OCI-LY1 (cell line): ENCODE measurements around the gene PYY.
"Not testable (repeated sequence)": the region's sequence is repeated elsewhere in the genome, so short reads cannot be mapped to it uniquely, and the experiment has no call there.

ENCODE experiments used
- H2AFZ ChIP-seq: fragments of 200-600 bp; sonication (generic), shearing (Covaris generic); 2 replicates; pipeline ENCODE4 v1.6.0; 2014; ENCODE audit warnings: antibody characterized with exemption, mild to moderate bottlenecking, low read length
- H3F3A ChIP-seq: fragments of 200-600 bp; sonication (generic), shearing (Covaris generic); 2 replicates; pipeline ENCODE4 v1.6.0; 2014; ENCODE audit warnings: mild to moderate bottlenecking, antibody characterized with exemption, low read length, moderate library complexity; ENCODE audit not compliant: insufficient read depth
- H3K27ac ChIP-seq: fragments of 200-600 bp; sonication (generic); 2 replicates; pipeline ENCODE4 v1.5.1; 2014; ENCODE audit warnings: low read length, mixed run types, mild to moderate bottlenecking, low read depth; ENCODE audit not compliant: poor library complexity, severe bottlenecking
- H3K27me3 ChIP-seq: fragments of 200-600 bp; sonication (generic); 2 replicates; pipeline ENCODE4 v1.6.0; 2014; ENCODE audit warnings: antibody characterized with exemption, mild to moderate bottlenecking, low read length, moderate library complexity; ENCODE audit not compliant: insufficient read depth
- H3K36me3 ChIP-seq: fragments of 200-600 bp; sonication (generic); 2 replicates; pipeline ENCODE4 v1.6.1; 2014; ENCODE audit warnings: mild to moderate bottlenecking, antibody characterized with exemption, low read length, moderate library complexity, mixed read lengths; ENCODE audit not compliant: insufficient read depth
- H3K4me1 ChIP-seq: fragments of 200-600 bp; sonication (generic); 2 replicates; pipeline ENCODE4 v1.5.1; 2014; ENCODE audit warnings: mild to moderate bottlenecking, low read length, moderate library complexity; ENCODE audit not compliant: insufficient read depth, severe bottlenecking
- H3K4me2 ChIP-seq: fragments of 200-600 bp; sonication (generic), shearing (Covaris generic); 2 replicates; pipeline ENCODE4 v1.6.1; 2014; ENCODE audit warnings: low read length
- H3K4me3 ChIP-seq: fragments of 200-600 bp; sonication (generic); 2 replicates; pipeline ENCODE4 v1.5.1; 2014; ENCODE audit warnings: low read length, low read depth, mild to moderate bottlenecking, mixed read lengths; ENCODE audit not compliant: poor library complexity, severe bottlenecking
- H3K79me2 ChIP-seq: fragments of 200-600 bp; shearing (Covaris generic); 2 replicates; pipeline ENCODE4 v1.6.1; 2016; ENCODE audit warnings: mixed run types, low read length, mixed read lengths; ENCODE audit not compliant: insufficient read depth
- H3K9ac ChIP-seq: fragments of 200-600 bp; sonication (generic), shearing (Covaris generic); 2 replicates; pipeline ENCODE4 v1.6.1; 2014; ENCODE audit warnings: mild to moderate bottlenecking, low read length, mixed read lengths
- H3K9me2 ChIP-seq: fragments of 200-600 bp; sonication (generic), shearing (Covaris generic); 2 replicates; pipeline ENCODE4 v1.6.1; 2014; ENCODE audit warnings: low read depth, mild to moderate bottlenecking, low read length, mixed read lengths
- H3K9me3 ChIP-seq: fragments of 200-600 bp; shearing (Covaris generic); 2 replicates; pipeline ENCODE4 v1.6.1; 2014; ENCODE audit warnings: low read length, mixed read lengths
- H4K20me1 ChIP-seq: fragments of 200-600 bp; sonication (generic), shearing (Covaris generic); 2 replicates; pipeline ENCODE4 v1.6.0; 2016; ENCODE audit warnings: mild to moderate bottlenecking, low read length; ENCODE audit not compliant: insufficient read depth
- EZH2 ChIP-seq: fragments of 200-600 bp; sonication (generic), shearing (Covaris generic); IDR thresholded peaks from 2 replicates; pipeline ENCODE4 v1.8.0; 2017; ENCODE audit warnings: borderline replicate concordance, mixed run types, mild to moderate bottlenecking, antibody characterized with exemption, low read length, moderate library complexity, mixed read lengths
- TF ChIP-seq, protein P1 (sequence below): fragments of 200-600 bp; sonication (generic), shearing (Covaris generic); IDR thresholded peaks from 2 replicates; pipeline ENCODE4 v1.5.1; 2017; ENCODE audit warnings: mild to moderate bottlenecking, antibody characterized with exemption, low read length, moderate library complexity, mixed read lengths

Gene PYY

DNA sequence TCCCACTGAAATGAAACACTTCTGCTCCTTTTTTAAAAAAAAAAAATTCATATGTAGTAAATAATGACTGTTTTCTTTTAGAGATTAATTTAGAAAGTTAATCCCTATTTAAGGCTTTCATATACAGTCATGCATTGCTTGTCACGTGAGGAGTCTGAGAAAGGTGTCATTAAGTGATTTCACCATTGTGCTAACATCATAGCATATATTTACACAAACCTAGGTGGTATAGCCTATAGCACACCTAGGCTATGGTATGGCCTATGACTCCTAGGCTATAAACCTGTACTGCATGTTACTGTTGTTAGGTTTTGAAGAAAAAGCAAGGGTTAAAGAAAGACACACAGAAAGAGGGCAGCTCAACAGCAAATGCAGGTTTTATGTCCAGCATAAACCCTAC, 25.1 kb downstream of the PYY start:
- no peaks in the 10 kb centered on the region for H4K20me1 ChIP-seq
- no peak overlapping the region for H3K9ac ChIP-seq
- no peaks in the 10 kb centered on the region for H3K79me2 ChIP-seq
- no peaks in the 10 kb centered on the region for H3K9me2 ChIP-seq
- no peak overlapping the region for H3K27ac ChIP-seq
- no peak overlapping the region for H2AFZ ChIP-seq
- H3K27me3 ChIP-seq = 0 out of 2 replicates have a peak, but pooled peaks cover 4% of the 10 kb centered on the region
- H3K4me1 ChIP-seq = no peaks in the 10 kb centered on the region
- no peaks in the 10 kb centered on the region for H3F3A ChIP-seq
- no peak overlapping the region for H3K4me3 ChIP-seq
- no peaks in the 10 kb centered on the region for H3K36me3 ChIP-seq
- H3K9me3 ChIP-seq = no peaks in the 10 kb centered on the region
- H3K4me2 ChIP-seq = no peak overlapping the region
- no peak for TF ChIP-seq EZH2
- TF ChIP-seq, protein P1, sequence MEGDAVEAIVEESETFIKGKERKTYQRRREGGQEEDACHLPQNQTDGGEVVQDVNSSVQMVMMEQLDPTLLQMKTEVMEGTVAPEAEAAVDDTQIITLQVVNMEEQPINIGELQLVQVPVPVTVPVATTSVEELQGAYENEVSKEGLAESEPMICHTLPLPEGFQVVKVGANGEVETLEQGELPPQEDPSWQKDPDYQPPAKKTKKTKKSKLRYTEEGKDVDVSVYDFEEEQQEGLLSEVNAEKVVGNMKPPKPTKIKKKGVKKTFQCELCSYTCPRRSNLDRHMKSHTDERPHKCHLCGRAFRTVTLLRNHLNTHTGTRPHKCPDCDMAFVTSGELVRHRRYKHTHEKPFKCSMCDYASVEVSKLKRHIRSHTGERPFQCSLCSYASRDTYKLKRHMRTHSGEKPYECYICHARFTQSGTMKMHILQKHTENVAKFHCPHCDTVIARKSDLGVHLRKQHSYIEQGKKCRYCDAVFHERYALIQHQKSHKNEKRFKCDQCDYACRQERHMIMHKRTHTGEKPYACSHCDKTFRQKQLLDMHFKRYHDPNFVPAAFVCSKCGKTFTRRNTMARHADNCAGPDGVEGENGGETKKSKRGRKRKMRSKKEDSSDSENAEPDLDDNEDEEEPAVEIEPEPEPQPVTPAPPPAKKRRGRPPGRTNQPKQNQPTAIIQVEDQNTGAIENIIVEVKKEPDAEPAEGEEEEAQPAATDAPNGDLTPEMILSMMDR = no peak

DNA sequence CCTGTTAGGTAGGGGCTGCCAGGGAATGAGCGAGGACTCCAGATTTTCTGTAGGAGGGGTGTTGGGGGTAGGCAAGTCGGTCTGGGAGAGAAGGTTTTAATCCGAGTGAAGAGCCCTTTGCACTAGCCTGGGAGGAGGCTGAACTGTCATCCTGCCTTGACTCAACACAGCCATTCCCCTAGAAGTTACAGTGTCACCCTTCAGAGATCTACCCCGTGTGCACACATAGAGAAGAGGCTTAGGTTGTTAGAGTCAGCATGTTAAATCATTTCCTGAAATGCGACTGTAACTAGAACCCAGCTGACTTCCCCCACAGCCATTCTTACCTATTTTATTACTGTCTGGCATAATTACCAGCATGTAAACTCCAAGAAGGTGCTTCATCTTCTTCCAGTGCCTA, 25.8 kb downstream of the PYY start:
- not testable (repeated sequence) for H3K9ac ChIP-seq, H3K4me1 ChIP-seq, H3K4me3 ChIP-seq, H3F3A ChIP-seq, H4K20me1 ChIP-seq, H2AFZ ChIP-seq, H3K9me3 ChIP-seq, H3K4me2 ChIP-seq, H3K79me2 ChIP-seq, H3K27ac ChIP-seq, H3K9me2 ChIP-seq, H3K27me3 ChIP-seq, H3K36me3 ChIP-seq

DNA sequence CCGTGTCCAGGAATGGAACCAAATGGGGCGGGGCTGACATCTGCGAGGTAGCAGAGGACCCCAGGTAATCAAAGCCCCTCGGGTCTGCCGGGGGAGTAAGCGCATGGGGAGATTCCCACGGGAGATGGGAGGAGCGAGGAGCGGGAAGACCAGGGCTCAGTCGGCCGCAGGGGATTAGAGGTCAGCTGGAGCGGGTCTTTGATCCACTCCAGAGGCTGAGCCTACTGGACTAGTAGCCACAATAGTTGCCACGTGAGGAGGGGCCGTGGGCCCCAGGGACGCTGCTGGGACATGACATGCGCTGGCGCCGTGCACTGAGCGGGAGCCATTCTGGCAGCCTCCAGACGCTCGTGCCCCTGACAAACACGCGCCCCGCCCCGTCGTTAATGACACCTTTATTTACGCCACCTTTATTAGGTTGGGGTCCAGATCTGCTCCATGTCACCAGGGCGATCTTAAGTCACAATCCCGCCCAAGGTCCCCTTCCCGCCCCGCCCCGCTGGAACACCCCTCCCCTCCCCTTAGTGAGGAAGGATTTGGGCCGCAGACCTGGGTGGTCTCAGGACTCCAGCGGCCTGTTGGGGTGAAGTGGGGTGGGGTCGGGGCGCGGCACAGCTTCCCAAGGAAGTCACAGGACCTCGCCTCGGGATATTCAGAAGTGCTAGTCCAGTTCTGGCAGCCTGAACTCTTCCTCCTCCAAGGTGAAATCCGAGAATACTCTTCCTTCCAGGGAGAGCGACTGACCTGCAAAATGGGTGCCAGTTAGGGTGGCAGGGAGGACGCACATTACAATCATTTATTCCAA, 26.5 kb downstream of the PYY start:
- Histone ChIP-seq H3K4me3 (no peak overlapping the region), H3K9me2 (no peaks in the 10 kb centered on the region), H3K4me1 (no peaks in the 10 kb centered on the region), H3K9me3 (no peaks in the 10 kb centered on the region), H3K36me3 (no peaks in the 10 kb centered on the region), H3K27ac (no peak overlapping the region), H4K20me1 (no peaks in the 10 kb centered on the region), H2AFZ (no peak overlapping the region), H3F3A (no peaks in the 10 kb centered on the region), H3K4me2 (no peak overlapping the region), H3K27me3 (0 out of 2 replicates have a peak, but pooled peaks cover 4% of the 10 kb centered on the region), H3K9ac (no peak overlapping the region), H3K79me2 (no peaks in the 10 kb centered on the region)
- TF ChIP-seq, protein P1 = no peak
- TF ChIP-seq EZH2 = no peak

DNA sequence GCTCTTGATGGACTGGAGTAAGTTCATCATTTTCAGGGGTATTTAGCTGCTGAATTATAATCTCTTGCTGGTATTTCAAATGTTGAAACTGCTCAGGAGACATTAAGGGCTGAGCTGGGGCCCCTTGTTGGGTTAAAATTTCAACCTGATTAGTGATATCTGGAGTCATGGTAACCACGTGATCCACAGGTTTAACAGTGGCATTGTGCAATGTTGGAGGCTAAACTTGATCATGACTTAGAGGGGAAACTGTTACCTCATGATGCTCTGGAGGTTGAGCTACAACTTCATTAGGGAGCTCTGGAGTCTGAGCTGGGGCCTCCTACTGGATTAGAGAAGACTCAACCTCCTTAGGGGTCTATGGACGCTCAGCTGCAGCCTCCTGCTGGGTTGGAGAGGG, 29.2 kb downstream of the PYY start:
- H3K4me1 ChIP-seq = no peaks in the 10 kb centered on the region
- H3K4me2 ChIP-seq = no peak overlapping the region
- no peak overlapping the region for H3K4me3 ChIP-seq
- no peaks in the 10 kb centered on the region for H3F3A ChIP-seq
- no peaks in the 10 kb centered on the region for H3K9me2 ChIP-seq
- H3K27ac ChIP-seq = no peak overlapping the region
- no peak overlapping the region for H3K9ac ChIP-seq
- TF ChIP-seq, protein P1 = no peak
- no peak for TF ChIP-seq EZH2
- H3K79me2 ChIP-seq = no peaks in the 10 kb centered on the region
- H2AFZ ChIP-seq = no peak overlapping the region
- no peaks in the 10 kb centered on the region for H3K9me3 ChIP-seq
- 0 out of 2 replicates have a peak, but pooled peaks cover 4% of the 10 kb centered on the region for H3K27me3 ChIP-seq
- no peaks in the 10 kb centered on the region for H3K36me3 ChIP-seq
- no peaks in the 10 kb centered on the region for H4K20me1 ChIP-seq
